Spleen (tissue), 7 donors: ENCODE data around the gene ISG20L2.

ENCODE experiments used
- CTCF ChIP-seq, 11 experiments: fragments of 200-600 bp in 7 of 11; fragments of 450-650 bp in 4 of 11; sonication (generic) in 4 of 11; IDR thresholded peaks in 8 of 11; conservative IDR thresholded peaks in 3 of 11; 1 replicate in 7 of 11; 2 replicates in 4 of 11; pipeline versions ENCODE4 v1.4.0 to v1.8.0; 2016 to 2021; ENCODE audit warnings: antibody characterized with exemption in 11 of 11, inconsistent platforms in 4 of 11, mild to moderate bottlenecking in 1 of 11
- POLR2A ChIP-seq, 3 donors: fragments of 450-650 bp; IDR thresholded peaks; one replicate each; pipeline ENCODE4 v1.5.1; 2017; ENCODE audit warnings: antibody characterized with exemption in 3 of 3, mild to moderate bottlenecking in 1 of 3
- POLR2AphosphoS5 ChIP-seq, 3 donors: sonication (generic); formaldehyde crosslinking; IDR thresholded peaks; one replicate each; pipeline ENCODE4 v1.5.1; 2017; ENCODE audit warnings: antibody characterized with exemption in 3 of 3
- donor health status: DM: no; HTN: no; CAD: no; lungs with moderate emphysema.
- donor health status: DM: no; HTN: no; CAD: no.
- donor health status: DM: no; HTN: no; CAD: no.

GRCh38 chr1:156712626-156713025, 15.9 kb downstream of the ISG20L2 start:
- TF ChIP-seq POLR2A (IDR thresholded peaks at IDR 0.05) (no peak), CTCF (IDR thresholded peaks at IDR 0.05 in 8 of 11, conservative IDR thresholded peaks at IDR 0.05 in 3 of 11) (no peak), POLR2AphosphoS5 (IDR thresholded peaks at IDR 0.05) (no peak)
